GM23338 (cell line): Measurements from ENCODE around the gene AADAC.

Experiments
- CREB1 ChIP-seq: fragments of 250-450 bp; sonication (Bioruptor Pico); IDR thresholded peaks from 2 replicates; pipeline ENCODE4 v1.5.0; 2020; ENCODE audit warnings: low read depth, mild to moderate bottlenecking, moderate library complexity
- EZH2 ChIP-seq: fragments of 200-600 bp; sonication (generic); IDR thresholded peaks from one replicate; pipeline ENCODE4 v1.8.0; 2017; ENCODE audit warnings: antibody characterized with exemption, mild to moderate bottlenecking, low read depth; ENCODE audit not compliant: unreplicated experiment
- EZH2phosphoT487 ChIP-seq: fragments of 200-600 bp; sonication (generic); IDR thresholded peaks from one replicate; pipeline ENCODE4 v1.8.1; 2018; ENCODE audit warnings: antibody characterized with exemption; ENCODE audit not compliant: unreplicated experiment
- NANOG ChIP-seq: IDR thresholded peaks from 2 replicates; pipeline ENCODE4 v1.6.1; 2016; ENCODE audit warnings: antibody characterized with exemption, borderline replicate concordance
- POLR2AphosphoS5 ChIP-seq: IDR thresholded peaks from 2 replicates; pipeline ENCODE4 v1.6.1; 2016; ENCODE audit warnings: antibody characterized with exemption, low read depth
- STAT1 ChIP-seq: IDR thresholded peaks from one replicate; pipeline ENCODE4 v1.6.1; 2016; ENCODE audit warnings: antibody characterized with exemption; ENCODE audit not compliant: unreplicated experiment
- ZNF114 ChIP-seq: fragments of 250-450 bp; sonication (Bioruptor Pico); IDR thresholded peaks from 2 replicates; pipeline ENCODE4 v1.5.0; 2020; ENCODE audit warnings: mild to moderate bottlenecking, moderate library complexity
- TF ChIP-seq, protein P1 (sequence below), 2 experiments: fragments of 200-600 bp in 1 of 2; sonication (generic) in 1 of 2; conservative IDR thresholded peaks; 2 replicates each; pipeline versions ENCODE4 v1.5.1 to v1.6.1; 2016 to 2017; ENCODE audit warnings: antibody characterized with exemption in 2 of 2, low read depth in 2 of 2, mild to moderate bottlenecking in 2 of 2, moderate library complexity in 1 of 2
- TF ChIP-seq, protein P2 (sequence below): IDR thresholded peaks from one replicate; pipeline ENCODE4 v1.6.1; 2018; ENCODE audit warnings: antibody characterized with exemption; ENCODE audit not compliant: unreplicated experiment
- TF ChIP-seq, protein P3 (sequence below): IDR thresholded peaks from 2 replicates; pipeline ENCODE4 v1.6.1; 2016; ENCODE audit warnings: antibody characterized with exemption

DNA sequence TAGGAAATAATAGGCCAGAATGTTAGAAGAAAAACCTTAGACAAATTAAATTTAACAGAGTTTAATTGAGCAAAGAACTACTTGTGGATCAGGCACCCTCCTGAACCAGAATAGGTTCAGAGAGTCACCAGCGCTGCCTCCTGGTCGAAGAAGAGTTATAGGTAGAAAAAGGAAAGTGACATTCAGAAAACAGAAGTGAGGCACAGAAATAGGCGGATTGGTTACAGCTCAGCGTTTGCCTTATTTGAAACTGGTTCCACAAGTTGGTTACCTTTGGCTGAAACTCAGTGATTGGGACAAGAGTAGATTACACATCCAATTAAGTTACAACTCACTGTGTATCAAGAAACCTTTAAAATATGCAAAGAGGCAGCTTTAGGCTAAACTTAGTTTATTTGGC, 4.4 kb downstream of the AADAC start:
- TF ChIP-seq, protein P1, sequence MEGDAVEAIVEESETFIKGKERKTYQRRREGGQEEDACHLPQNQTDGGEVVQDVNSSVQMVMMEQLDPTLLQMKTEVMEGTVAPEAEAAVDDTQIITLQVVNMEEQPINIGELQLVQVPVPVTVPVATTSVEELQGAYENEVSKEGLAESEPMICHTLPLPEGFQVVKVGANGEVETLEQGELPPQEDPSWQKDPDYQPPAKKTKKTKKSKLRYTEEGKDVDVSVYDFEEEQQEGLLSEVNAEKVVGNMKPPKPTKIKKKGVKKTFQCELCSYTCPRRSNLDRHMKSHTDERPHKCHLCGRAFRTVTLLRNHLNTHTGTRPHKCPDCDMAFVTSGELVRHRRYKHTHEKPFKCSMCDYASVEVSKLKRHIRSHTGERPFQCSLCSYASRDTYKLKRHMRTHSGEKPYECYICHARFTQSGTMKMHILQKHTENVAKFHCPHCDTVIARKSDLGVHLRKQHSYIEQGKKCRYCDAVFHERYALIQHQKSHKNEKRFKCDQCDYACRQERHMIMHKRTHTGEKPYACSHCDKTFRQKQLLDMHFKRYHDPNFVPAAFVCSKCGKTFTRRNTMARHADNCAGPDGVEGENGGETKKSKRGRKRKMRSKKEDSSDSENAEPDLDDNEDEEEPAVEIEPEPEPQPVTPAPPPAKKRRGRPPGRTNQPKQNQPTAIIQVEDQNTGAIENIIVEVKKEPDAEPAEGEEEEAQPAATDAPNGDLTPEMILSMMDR (conservative IDR thresholded peaks at IDR 0.05; ENCODE audit: low read depth in 2 of 2): peak in 1 of 2 experiments; percentile 41; a peak in 3 of 4 replicates
- TF ChIP-seq EZH2 (no peak), STAT1 (no peak), POLR2AphosphoS5 (no peak), NANOG (no peak), CREB1 (CRISPR knock-in tag) (no peak), ZNF114 (no peak), EZH2phosphoT487 (no peak)
- TF ChIP-seq, protein P2, sequence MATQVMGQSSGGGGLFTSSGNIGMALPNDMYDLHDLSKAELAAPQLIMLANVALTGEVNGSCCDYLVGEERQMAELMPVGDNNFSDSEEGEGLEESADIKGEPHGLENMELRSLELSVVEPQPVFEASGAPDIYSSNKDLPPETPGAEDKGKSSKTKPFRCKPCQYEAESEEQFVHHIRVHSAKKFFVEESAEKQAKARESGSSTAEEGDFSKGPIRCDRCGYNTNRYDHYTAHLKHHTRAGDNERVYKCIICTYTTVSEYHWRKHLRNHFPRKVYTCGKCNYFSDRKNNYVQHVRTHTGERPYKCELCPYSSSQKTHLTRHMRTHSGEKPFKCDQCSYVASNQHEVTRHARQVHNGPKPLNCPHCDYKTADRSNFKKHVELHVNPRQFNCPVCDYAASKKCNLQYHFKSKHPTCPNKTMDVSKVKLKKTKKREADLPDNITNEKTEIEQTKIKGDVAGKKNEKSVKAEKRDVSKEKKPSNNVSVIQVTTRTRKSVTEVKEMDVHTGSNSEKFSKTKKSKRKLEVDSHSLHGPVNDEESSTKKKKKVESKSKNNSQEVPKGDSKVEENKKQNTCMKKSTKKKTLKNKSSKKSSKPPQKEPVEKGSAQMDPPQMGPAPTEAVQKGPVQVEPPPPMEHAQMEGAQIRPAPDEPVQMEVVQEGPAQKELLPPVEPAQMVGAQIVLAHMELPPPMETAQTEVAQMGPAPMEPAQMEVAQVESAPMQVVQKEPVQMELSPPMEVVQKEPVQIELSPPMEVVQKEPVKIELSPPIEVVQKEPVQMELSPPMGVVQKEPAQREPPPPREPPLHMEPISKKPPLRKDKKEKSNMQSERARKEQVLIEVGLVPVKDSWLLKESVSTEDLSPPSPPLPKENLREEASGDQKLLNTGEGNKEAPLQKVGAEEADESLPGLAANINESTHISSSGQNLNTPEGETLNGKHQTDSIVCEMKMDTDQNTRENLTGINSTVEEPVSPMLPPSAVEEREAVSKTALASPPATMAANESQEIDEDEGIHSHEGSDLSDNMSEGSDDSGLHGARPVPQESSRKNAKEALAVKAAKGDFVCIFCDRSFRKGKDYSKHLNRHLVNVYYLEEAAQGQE: no peak
- TF ChIP-seq, protein P3, sequence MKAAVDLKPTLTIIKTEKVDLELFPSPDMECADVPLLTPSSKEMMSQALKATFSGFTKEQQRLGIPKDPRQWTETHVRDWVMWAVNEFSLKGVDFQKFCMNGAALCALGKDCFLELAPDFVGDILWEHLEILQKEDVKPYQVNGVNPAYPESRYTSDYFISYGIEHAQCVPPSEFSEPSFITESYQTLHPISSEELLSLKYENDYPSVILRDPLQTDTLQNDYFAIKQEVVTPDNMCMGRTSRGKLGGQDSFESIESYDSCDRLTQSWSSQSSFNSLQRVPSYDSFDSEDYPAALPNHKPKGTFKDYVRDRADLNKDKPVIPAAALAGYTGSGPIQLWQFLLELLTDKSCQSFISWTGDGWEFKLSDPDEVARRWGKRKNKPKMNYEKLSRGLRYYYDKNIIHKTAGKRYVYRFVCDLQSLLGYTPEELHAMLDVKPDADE: no peak
